ENCODE results near the gene DNAJB6.

- TF ChIP-seq JUN (CRISPR knock-in tag; IDR thresholded peaks at IDR 0.05) (no peak), ERG (CRISPR knock-in tag; IDR thresholded peaks at IDR 0.05) (no peak), CTCF (IDR thresholded peaks at IDR 0.05) (no peak), ZNF396 (CRISPR knock-in tag; IDR thresholded peaks at IDR 0.05; ENCODE audit: borderline replicate concordance) (no peak), PREB (CRISPR knock-in tag; IDR thresholded peaks at IDR 0.05; ENCODE audit: borderline replicate concordance) (no peak), MAX (CRISPR knock-in tag; IDR thresholded peaks at IDR 0.05) (no peak), E2F1 (CRISPR knock-in tag; IDR thresholded peaks at IDR 0.05) (no peak), NFYB (CRISPR knock-in tag; conservative IDR thresholded peaks at IDR 0.05; ENCODE audit: low read depth) (no peak), CBFB (CRISPR knock-in tag; IDR thresholded peaks at IDR 0.05; ENCODE audit: low read depth) (no peak), ZNF416 (CRISPR knock-in tag; IDR thresholded peaks at IDR 0.05) (no peak), NR2C2 (CRISPR knock-in tag; IDR thresholded peaks at IDR 0.05) (no peak)
Measured at GRCh38 chr7:157423886-157424565, 87.2 kb downstream of the DNAJB6 start.

Measured in WTC11 (cell line).